Measurements from ENCODE around the gene DISC1. TPM values are rescaled to one million over a fixed set of nuclear protein-coding genes. Genes with fewer than 3 reads are reported as not detected.
A peak's percentile ranks its signal among the peaks of the same experiment; 100 is the strongest.

Gene DISC1
- polyA plus RNA-seq, 3 donors: 5.5 to 14.7 (median 5.8) TPM

DNA sequence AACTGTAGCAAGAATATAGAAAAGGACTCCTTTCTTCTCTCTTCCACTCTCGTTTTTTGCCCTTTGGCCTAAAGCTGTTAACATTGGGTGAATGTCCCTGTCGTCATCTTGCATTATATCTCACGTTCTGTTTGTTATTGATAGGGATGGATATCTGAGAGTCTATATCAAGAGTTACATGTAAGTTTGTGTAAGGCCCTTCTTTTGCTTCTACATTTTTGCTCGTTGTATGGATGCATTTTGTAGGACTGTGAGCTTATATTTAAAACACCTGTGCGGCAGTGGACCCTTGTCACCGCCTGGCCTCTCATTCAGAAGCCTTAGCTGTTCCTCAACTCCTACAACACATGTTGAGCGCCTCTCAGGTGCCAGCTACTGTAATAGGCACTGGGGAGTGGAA is 211.9 kb downstream of the DISC1 start:
- Histone ChIP-seq H3K4me1 (ENCODE audit: control insufficient read depth in 1 of 2, insufficient read depth in 2 of 2, low read length in 2 of 2) (peaks cover 0 to under 1% of the 10 kb centered on the region in 2 donors), H3K4me2 (replicated peaks; ENCODE audit: extremely low read depth, low read length, poor library complexity, severe bottlenecking) (no peak overlapping the region), H4K20me1 (ENCODE audit: insufficient read depth, low read length) (peaks cover 18% of the 10 kb centered on the region), H2AFZ (ENCODE audit: insufficient read depth, low read depth, low read length, poor library complexity, severe bottlenecking) (no peak overlapping the region), H3K9ac (ENCODE audit: insufficient read depth, low read length, poor library complexity, severe bottlenecking) (no peak overlapping the region), H3K36me3 (replicated peaks in 1 of 2; ENCODE audit: control insufficient read depth in 1 of 2, insufficient read depth in 2 of 2, low read length in 2 of 2) (peaks cover 2 to 41% of the 10 kb centered on the region in 2 donors), H3K27me3 (ENCODE audit: control insufficient read depth in 2 of 2, insufficient read depth in 2 of 2, low read length in 2 of 2) (no peaks in the 10 kb centered on the region), H3K4me3 (replicated peaks in 1 of 3; ENCODE audit: low read depth in 2 of 3, low read length in 3 of 3) (no peak overlapping the region), H3K27ac (ENCODE audit: low read depth in 1 of 2, low read length in 2 of 2) (peak overlapping the region in 1 of 2 donors; percentile 22), H3K9me3 (replicated peaks in 1 of 2; ENCODE audit: control insufficient read depth in 1 of 2, insufficient read depth in 1 of 2, low read length in 2 of 2) (no peaks in the 10 kb centered on the region), H3K79me2 (ENCODE audit: insufficient read depth, low read length) (peaks cover 19% of the 10 kb centered on the region)
- intact Hi-C loops (cut with micrococcal nuclease): no loop called here
- Mint-ChIP-seq H3K4me1 (peaks cover 11% of the 10 kb centered on the region), H3K9me3 (peaks cover 0 to 2% (median 0%) of the 10 kb centered on the region in 7 donors), H3K27me3 (ENCODE audit: low read depth in 3 of 3) (no peaks in the 10 kb centered on the region), H3K36me3 (peaks cover 42 to 48% of the 10 kb centered on the region in 2 donors), H3K4me3 (no peak overlapping the region), H3K27ac (peak overlapping the region in 2 of 7 donors; percentile 32 to 38)
- 100% methylated on average over 1 of the region's 7 CpGs for WGBS (ENCODE audit: insufficient coverage)
- TF ChIP-seq, protein P1, sequence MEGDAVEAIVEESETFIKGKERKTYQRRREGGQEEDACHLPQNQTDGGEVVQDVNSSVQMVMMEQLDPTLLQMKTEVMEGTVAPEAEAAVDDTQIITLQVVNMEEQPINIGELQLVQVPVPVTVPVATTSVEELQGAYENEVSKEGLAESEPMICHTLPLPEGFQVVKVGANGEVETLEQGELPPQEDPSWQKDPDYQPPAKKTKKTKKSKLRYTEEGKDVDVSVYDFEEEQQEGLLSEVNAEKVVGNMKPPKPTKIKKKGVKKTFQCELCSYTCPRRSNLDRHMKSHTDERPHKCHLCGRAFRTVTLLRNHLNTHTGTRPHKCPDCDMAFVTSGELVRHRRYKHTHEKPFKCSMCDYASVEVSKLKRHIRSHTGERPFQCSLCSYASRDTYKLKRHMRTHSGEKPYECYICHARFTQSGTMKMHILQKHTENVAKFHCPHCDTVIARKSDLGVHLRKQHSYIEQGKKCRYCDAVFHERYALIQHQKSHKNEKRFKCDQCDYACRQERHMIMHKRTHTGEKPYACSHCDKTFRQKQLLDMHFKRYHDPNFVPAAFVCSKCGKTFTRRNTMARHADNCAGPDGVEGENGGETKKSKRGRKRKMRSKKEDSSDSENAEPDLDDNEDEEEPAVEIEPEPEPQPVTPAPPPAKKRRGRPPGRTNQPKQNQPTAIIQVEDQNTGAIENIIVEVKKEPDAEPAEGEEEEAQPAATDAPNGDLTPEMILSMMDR (IDR thresholded peaks at IDR 0.05): no peak
- no peak for DNase-seq

DNA sequence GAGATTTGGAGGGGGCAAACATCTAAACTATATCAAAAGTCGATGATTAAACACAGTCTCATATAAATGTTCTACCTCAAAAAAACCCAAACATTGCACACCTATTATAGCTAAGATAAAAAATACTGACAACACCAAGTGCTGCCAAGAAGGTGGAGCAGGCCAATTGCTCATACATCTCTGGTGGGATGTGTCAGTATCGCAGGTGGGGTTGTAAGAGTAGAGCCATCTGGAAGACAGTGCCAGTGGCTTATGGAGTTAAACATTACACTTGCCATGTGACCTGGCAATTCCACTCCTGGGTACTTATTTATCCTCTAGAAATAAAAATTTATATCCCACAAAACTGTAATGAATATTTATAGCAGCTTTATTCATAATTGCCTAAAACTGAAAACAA is 213.4 kb downstream of the DISC1 start:
- Histone ChIP-seq H3K4me1 (ENCODE audit: control insufficient read depth in 1 of 2, insufficient read depth in 2 of 2, low read length in 2 of 2) (peaks cover 9 to 10% of the 10 kb centered on the region in 2 donors), H3K4me3 (replicated peaks in 1 of 3; ENCODE audit: low read depth in 2 of 3, low read length in 3 of 3) (no peak overlapping the region), H3K9ac (ENCODE audit: insufficient read depth, low read length, poor library complexity, severe bottlenecking) (no peak overlapping the region), H3K79me2 (ENCODE audit: insufficient read depth, low read length) (peaks cover 22% of the 10 kb centered on the region), H3K9me3 (replicated peaks in 1 of 2; ENCODE audit: control insufficient read depth in 1 of 2, insufficient read depth in 1 of 2, low read length in 2 of 2) (no peaks in the 10 kb centered on the region), H3K27me3 (ENCODE audit: control insufficient read depth in 2 of 2, insufficient read depth in 2 of 2, low read length in 2 of 2) (no peaks in the 10 kb centered on the region), H2AFZ (ENCODE audit: insufficient read depth, low read depth, low read length, poor library complexity, severe bottlenecking) (no peak overlapping the region), H3K36me3 (replicated peaks in 1 of 2; ENCODE audit: control insufficient read depth in 1 of 2, insufficient read depth in 2 of 2, low read length in 2 of 2) (peaks cover 2 to 41% of the 10 kb centered on the region in 2 donors), H3K27ac (ENCODE audit: low read depth in 1 of 2, low read length in 2 of 2) (no peak overlapping the region), H4K20me1 (ENCODE audit: insufficient read depth, low read length) (peaks cover 25% of the 10 kb centered on the region), H3K4me2 (replicated peaks; ENCODE audit: extremely low read depth, low read length, poor library complexity, severe bottlenecking) (no peak overlapping the region)
- Mint-ChIP-seq H3K9me3 (peaks cover 0 to under 1% (median 0%) of the 10 kb centered on the region in 7 donors), H3K36me3 (peaks cover 35 to 45% of the 10 kb centered on the region in 2 donors), H3K27me3 (ENCODE audit: low read depth in 3 of 3) (no peaks in the 10 kb centered on the region), H3K4me3 (no peak overlapping the region), H3K27ac (peak overlapping the region in 1 of 7 donors; percentile 23), H3K4me1 (peaks cover 20% of the 10 kb centered on the region)
- TF ChIP-seq, protein P1 (IDR thresholded peaks at IDR 0.05): no peak
- DNase-seq: no peak
- no CpG with 5 or more reads among the region's 2 CpGs for WGBS (ENCODE audit: insufficient coverage)
- intact Hi-C loops (cut with micrococcal nuclease): no loop called here

Measured in CD14-positive monocyte (primary cell).